ENCODE data around the gene MOB1B. TPM values are rescaled to one million over a fixed set of nuclear protein-coding genes. Genes with fewer than 3 reads are reported as not detected.

Gene MOB1B
- total RNA-seq, 1 donor from 2014 or later, result 26.0 TPM

DNA sequence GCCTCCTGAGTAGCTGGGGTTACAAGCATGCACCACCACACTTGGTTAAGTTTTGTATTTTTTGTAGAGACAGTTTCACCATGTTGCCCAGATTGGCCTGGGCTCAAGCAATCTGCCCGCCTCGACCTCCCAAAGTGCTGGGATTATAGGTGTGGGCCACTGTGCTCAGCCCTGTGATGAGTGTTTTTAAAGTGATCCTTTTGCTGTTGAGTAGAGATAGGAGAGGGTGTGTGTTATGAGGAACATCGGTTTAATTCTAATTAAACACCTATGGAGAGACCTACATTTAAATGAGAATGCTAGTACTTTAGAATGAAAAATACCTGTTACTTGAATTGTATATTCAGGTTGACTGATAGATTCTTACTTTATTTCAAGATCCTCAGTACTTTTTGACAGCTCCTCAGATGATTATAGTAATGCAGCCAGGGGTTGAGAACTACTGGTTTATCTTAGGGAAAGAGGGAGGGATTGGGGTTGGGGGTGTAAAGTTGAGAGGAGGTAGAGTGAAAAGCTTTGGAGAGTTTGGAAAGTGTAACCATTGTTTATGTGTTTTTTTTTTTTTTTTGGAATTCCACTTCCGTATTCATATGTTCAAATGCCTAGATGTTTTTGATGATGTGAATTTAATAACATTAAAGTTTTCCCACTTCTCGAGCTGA lies 54.5 kb downstream of the MOB1B start:
- H3K36me3 Mint-ChIP-seq (ENCODE audit: unreplicated experiment), result peaks cover 2% of the 10 kb centered on the region
- no peak overlapping the region for H3K27ac Mint-ChIP-seq (ENCODE audit: unreplicated experiment)
- H3K4me1 Mint-ChIP-seq (ENCODE audit: unreplicated experiment), result peaks cover 3% of the 10 kb centered on the region
- no peaks in the 10 kb centered on the region for H3K9me3 Mint-ChIP-seq (ENCODE audit: unreplicated experiment)
- no peaks in the 10 kb centered on the region for H3K27me3 Mint-ChIP-seq (ENCODE audit: unreplicated experiment)
- H3K4me3 Mint-ChIP-seq (ENCODE audit: unreplicated experiment), result no peak overlapping the region
- no peak for DNase-seq (ENCODE audit: extremely low spot score, unreplicated experiment)
- TF ChIP-seq, protein P1, sequence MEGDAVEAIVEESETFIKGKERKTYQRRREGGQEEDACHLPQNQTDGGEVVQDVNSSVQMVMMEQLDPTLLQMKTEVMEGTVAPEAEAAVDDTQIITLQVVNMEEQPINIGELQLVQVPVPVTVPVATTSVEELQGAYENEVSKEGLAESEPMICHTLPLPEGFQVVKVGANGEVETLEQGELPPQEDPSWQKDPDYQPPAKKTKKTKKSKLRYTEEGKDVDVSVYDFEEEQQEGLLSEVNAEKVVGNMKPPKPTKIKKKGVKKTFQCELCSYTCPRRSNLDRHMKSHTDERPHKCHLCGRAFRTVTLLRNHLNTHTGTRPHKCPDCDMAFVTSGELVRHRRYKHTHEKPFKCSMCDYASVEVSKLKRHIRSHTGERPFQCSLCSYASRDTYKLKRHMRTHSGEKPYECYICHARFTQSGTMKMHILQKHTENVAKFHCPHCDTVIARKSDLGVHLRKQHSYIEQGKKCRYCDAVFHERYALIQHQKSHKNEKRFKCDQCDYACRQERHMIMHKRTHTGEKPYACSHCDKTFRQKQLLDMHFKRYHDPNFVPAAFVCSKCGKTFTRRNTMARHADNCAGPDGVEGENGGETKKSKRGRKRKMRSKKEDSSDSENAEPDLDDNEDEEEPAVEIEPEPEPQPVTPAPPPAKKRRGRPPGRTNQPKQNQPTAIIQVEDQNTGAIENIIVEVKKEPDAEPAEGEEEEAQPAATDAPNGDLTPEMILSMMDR (IDR thresholded peaks at IDR 0.05), result no peak

DNA sequence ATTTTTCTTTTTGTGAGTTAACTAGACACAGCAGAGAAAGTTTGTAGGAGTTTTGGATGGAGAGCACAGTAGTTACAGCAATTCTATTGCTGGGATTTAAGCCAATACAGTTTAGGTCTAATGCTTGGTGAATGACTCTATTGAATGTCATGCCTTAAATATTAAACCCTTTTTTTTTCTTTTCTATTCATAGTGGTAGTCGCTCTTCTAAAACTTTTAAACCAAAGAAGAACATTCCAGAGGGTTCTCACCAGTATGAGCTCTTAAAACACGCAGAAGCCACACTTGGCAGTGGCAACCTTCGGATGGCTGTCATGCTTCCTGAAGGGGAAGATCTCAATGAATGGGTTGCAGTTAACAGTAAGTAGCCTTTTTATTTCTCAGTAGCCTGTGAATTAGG lies 56.5 kb downstream of the MOB1B start:
- no peak overlapping the region for H3K4me3 Mint-ChIP-seq (ENCODE audit: unreplicated experiment)
- H3K27ac Mint-ChIP-seq (ENCODE audit: unreplicated experiment), result no peak overlapping the region
- no peak for DNase-seq (ENCODE audit: extremely low spot score, unreplicated experiment)
- TF ChIP-seq, protein P1 (IDR thresholded peaks at IDR 0.05), result no peak
- H3K4me1 Mint-ChIP-seq (ENCODE audit: unreplicated experiment), result peaks cover 3% of the 10 kb centered on the region
- no peaks in the 10 kb centered on the region for H3K27me3 Mint-ChIP-seq (ENCODE audit: unreplicated experiment)
- no peaks in the 10 kb centered on the region for H3K9me3 Mint-ChIP-seq (ENCODE audit: unreplicated experiment)
- peaks cover 7% of the 10 kb centered on the region for H3K36me3 Mint-ChIP-seq (ENCODE audit: unreplicated experiment)

DNA sequence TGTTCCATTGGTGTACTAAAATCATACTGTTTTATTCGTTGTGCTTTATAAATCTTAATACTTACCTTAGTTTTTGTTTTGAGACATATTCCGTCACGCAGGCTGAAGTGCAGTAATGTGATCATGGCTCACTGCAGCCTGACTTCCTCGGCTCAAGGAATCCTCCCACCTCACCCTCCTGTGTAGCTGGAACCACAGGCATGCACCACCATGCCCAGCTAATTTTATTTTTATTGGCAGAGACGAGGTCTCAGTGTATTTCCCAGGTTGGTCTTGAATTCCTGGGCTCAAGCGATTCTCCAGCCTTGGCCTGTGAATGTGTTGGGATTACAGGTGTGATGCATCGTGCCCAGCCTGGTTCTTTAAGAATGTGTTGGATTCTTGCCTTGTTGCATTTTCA lies 66.9 kb downstream of the MOB1B start:
- Mint-ChIP-seq H3K27me3 (ENCODE audit: unreplicated experiment) (no peaks in the 10 kb centered on the region), H3K27ac (ENCODE audit: unreplicated experiment) (no peak overlapping the region), H3K36me3 (ENCODE audit: unreplicated experiment) (peaks cover 22% of the 10 kb centered on the region), H3K4me1 (ENCODE audit: unreplicated experiment) (peaks cover 8% of the 10 kb centered on the region), H3K9me3 (ENCODE audit: unreplicated experiment) (no peaks in the 10 kb centered on the region), H3K4me3 (ENCODE audit: unreplicated experiment) (no peak overlapping the region)
- TF ChIP-seq, protein P1 (IDR thresholded peaks at IDR 0.05), result no peak
- no peak for DNase-seq (ENCODE audit: extremely low spot score, unreplicated experiment)

DNA sequence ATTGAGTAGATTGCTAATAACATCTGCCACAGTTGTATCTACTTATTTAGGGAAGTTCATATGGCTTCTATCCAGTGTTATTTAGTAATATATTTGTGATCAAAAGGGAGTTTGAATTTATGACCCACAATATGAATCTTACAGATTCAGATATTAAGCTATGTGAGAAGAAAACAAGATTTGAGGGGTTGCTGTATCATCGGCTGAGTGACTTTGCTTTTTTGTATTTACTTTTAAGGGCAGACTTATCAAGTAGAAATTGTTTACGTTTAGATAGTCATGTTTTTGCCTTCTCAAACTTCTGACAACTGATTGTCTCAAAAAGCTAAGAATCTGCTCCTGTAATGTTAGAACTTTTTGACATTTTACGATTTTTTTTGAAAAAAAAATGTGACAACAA lies 74.1 kb downstream of the MOB1B start:
- no peaks in the 10 kb centered on the region for H3K9me3 Mint-ChIP-seq (ENCODE audit: unreplicated experiment)
- no peak overlapping the region for H3K27ac Mint-ChIP-seq (ENCODE audit: unreplicated experiment)
- TF ChIP-seq, protein P1 (IDR thresholded peaks at IDR 0.05), result no peak
- no peak overlapping the region for H3K4me3 Mint-ChIP-seq (ENCODE audit: unreplicated experiment)
- DNase-seq (ENCODE audit: extremely low spot score, unreplicated experiment), result no peak
- peaks cover 25% of the 10 kb centered on the region for H3K36me3 Mint-ChIP-seq (ENCODE audit: unreplicated experiment)
- no peaks in the 10 kb centered on the region for H3K27me3 Mint-ChIP-seq (ENCODE audit: unreplicated experiment)
- H3K4me1 Mint-ChIP-seq (ENCODE audit: unreplicated experiment), result no peaks in the 10 kb centered on the region

DNA sequence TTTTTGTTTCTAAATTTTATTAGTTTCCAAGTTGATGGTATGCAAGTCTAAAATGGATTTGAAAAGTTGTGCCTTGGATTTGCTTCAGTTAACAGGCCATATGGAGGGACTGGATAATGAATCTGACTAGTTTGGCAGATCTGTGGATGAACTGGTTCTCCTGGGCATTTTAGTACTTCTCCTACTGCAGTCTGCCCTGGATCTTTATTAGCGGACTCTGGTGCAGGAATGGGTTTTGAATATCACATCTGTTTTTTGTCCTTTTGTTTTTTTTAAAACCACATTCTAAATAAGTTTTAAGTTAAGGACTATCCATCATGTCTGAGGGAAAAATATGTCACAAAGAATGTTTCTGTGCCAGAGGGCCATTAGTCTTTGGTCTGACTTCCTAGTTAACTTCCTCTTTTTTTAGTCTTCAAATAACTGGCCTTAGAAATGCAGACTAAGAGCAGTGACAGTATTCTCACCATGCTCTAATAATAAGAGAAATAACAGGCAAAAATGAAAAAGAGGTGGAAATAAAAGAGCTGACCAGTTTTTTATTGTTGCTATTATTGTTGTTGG lies 77.4 kb downstream of the MOB1B start:
- H3K36me3 Mint-ChIP-seq (ENCODE audit: unreplicated experiment), result peaks cover 22% of the 10 kb centered on the region
- H3K4me3 Mint-ChIP-seq (ENCODE audit: unreplicated experiment), result no peak overlapping the region
- DNase-seq (ENCODE audit: extremely low spot score, unreplicated experiment), result no peak
- H3K9me3 Mint-ChIP-seq (ENCODE audit: unreplicated experiment), result no peaks in the 10 kb centered on the region
- no peak overlapping the region for H3K27ac Mint-ChIP-seq (ENCODE audit: unreplicated experiment)
- H3K4me1 Mint-ChIP-seq (ENCODE audit: unreplicated experiment), result no peaks in the 10 kb centered on the region
- H3K27me3 Mint-ChIP-seq (ENCODE audit: unreplicated experiment), result no peaks in the 10 kb centered on the region
- TF ChIP-seq, protein P1 (IDR thresholded peaks at IDR 0.05), result no peak

Measured in osteocyte (in vitro differentiated cells).